Prostate gland (tissue), 2 donors: ENCODE data around the gene GULP1. TPM values are rescaled to one million over a fixed set of nuclear protein-coding genes. Genes with fewer than 3 reads are reported as not detected.
A peak's percentile ranks its signal among the peaks of the same experiment; 100 is the strongest.

Source experiments
- DNase-seq: peaks from one replicate; pipeline ENCODE4 v3.0.0-alpha.2; 2019; ENCODE audit warnings: low spot score
- H3K27ac ChIP-seq, 2 donors: fragments of 200-600 bp; sonication (generic); 2 replicates each; pipeline ENCODE4 v1.5.1; 2017 to 2019
- H3K27me3 ChIP-seq: fragments of 200-600 bp; sonication (generic); replicated peaks from 2 replicates; pipeline ENCODE4 v1.5.1; 2019; ENCODE audit not compliant: insufficient read depth
- H3K36me3 ChIP-seq, 2 donors: fragments of 200-600 bp; sonication (generic); 1 replicate in 1 of 2; 2 replicates in 1 of 2; pipeline versions ENCODE4 v1.5.1 to v1.8.1; 2017 to 2019
- H3K4me1 ChIP-seq: fragments of 200-600 bp; sonication (generic); replicated peaks from 2 replicates; pipeline ENCODE4 v1.5.1; 2019
- H3K4me3 ChIP-seq, 2 donors: fragments of 200-600 bp; sonication (generic); 2 replicates each; pipeline ENCODE4 v1.5.1; 2017 to 2019
- H3K9me3 ChIP-seq: fragments of 200-600 bp; sonication (generic); 2 replicates; pipeline ENCODE4 v1.5.1; 2017
- POLR2A ChIP-seq: fragments of 450-650 bp; IDR thresholded peaks from one replicate; pipeline ENCODE4 v1.6.1; 2016; ENCODE audit warnings: antibody characterized with exemption, mild to moderate bottlenecking
- POLR2AphosphoS5 ChIP-seq: sonication (generic); formaldehyde crosslinking; IDR thresholded peaks from one replicate; pipeline ENCODE4 v1.6.1; 2017; ENCODE audit warnings: antibody characterized with exemption
- WGBS: methylation state at CpG from one replicate; pipeline ENCODE4 v1.1.5; 2018; 5-methylcytosine and 5-hydroxymethylcytosine counted together
- intact Hi-C: fragments of 100-400 bp; cut with DNase I; formaldehyde crosslinking; loops from one replicate; pipeline ENCODE4 v1.14.2; 2022
- total RNA-seq, 2 donors: library from RNA; depleted of rRNA; stranded (reverse); fragments of >200 nt; gene quantifications; one replicate each; pipeline ENCODE4 v1.1.0, GENCODE V29; 2016
- TF ChIP-seq, protein P1 (sequence below), 4 experiments: fragments of 200-600 bp in 2 of 4; fragments of 450-650 bp in 2 of 4; sonication (generic) in 2 of 4; IDR thresholded peaks; 1 replicate in 3 of 4; 2 replicates in 1 of 4; pipeline ENCODE4 v1.5.1; 2016 to 2019; ENCODE audit warnings: antibody characterized with exemption in 4 of 4, mild to moderate bottlenecking in 2 of 4, moderate library complexity in 2 of 4

Gene GULP1
- total RNA-seq, 2 donors from 2014 or later, result 29.3 to 45.4 TPM

DNA sequence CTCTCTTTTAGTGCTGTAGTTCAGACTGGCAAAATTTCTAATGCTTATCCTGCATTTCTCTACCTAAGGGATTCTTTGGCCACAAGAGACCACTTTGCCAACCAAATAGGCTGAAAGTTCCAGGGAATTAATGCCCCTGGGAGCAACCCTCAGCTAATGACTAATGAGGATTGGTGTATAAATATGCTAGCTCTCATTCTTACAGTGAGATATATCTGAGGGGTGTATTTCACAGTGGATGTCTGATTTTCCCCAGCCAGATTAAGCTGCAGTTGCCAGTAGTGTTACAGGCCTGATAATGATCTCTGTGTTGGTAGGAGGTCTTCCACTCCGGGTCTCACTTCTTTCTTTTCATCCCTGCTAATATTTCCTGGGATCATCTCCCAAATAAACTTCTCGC, 90.4 kb downstream of the GULP1 start:
- intact Hi-C loops, result no loop called here
- Histone ChIP-seq H3K4me1 (no peaks in the 10 kb centered on the region), H3K9me3 (no peaks in the 10 kb centered on the region), H3K36me3 (no peaks in the 10 kb centered on the region), H3K27ac (peak overlapping the region in 1 of 2 donors; percentile 23), H3K27me3 (no peaks in the 10 kb centered on the region), H3K4me3 (no peak overlapping the region)
- 29% methylated on average over 2 of the region's 2 CpGs for WGBS
- TF ChIP-seq, protein P1, sequence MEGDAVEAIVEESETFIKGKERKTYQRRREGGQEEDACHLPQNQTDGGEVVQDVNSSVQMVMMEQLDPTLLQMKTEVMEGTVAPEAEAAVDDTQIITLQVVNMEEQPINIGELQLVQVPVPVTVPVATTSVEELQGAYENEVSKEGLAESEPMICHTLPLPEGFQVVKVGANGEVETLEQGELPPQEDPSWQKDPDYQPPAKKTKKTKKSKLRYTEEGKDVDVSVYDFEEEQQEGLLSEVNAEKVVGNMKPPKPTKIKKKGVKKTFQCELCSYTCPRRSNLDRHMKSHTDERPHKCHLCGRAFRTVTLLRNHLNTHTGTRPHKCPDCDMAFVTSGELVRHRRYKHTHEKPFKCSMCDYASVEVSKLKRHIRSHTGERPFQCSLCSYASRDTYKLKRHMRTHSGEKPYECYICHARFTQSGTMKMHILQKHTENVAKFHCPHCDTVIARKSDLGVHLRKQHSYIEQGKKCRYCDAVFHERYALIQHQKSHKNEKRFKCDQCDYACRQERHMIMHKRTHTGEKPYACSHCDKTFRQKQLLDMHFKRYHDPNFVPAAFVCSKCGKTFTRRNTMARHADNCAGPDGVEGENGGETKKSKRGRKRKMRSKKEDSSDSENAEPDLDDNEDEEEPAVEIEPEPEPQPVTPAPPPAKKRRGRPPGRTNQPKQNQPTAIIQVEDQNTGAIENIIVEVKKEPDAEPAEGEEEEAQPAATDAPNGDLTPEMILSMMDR (IDR thresholded peaks at IDR 0.05), result no peak
- TF ChIP-seq POLR2A (no peak), POLR2AphosphoS5 (no peak)
- no peak for DNase-seq

DNA sequence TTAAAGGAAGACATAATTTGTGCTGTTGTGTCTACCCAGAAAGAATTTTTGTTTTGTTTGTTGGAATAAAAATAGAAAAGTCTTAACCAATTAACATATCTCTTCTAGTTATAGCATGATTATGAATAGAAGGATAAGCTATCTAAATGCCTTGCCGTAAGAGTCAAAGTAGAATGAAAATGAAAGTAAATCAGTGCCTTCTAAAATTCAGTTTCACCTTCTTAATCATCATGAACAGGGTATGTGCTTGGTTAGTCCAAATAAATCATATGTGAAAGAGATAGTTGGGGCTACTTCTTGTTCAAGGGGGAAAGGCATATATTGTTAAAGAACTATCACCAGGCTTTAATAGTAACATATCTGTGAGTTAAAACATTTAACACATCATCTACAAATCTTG, 91.5 kb downstream of the GULP1 start:
- no peaks in the 10 kb centered on the region for H3K36me3 ChIP-seq
- intact Hi-C loops, result no loop called here
- H3K27me3 ChIP-seq, result no peaks in the 10 kb centered on the region
- H3K4me1 ChIP-seq, result no peaks in the 10 kb centered on the region
- DNase-seq, result no peak
- no peak overlapping the region for H3K4me3 ChIP-seq
- TF ChIP-seq POLR2A (no peak), POLR2AphosphoS5 (no peak)
- TF ChIP-seq, protein P1 (IDR thresholded peaks at IDR 0.05), result no peak
- 57% methylated on average over 1 of the region's 1 CpG for WGBS
- H3K9me3 ChIP-seq, result no peaks in the 10 kb centered on the region
- no peak overlapping the region for H3K27ac ChIP-seq

DNA sequence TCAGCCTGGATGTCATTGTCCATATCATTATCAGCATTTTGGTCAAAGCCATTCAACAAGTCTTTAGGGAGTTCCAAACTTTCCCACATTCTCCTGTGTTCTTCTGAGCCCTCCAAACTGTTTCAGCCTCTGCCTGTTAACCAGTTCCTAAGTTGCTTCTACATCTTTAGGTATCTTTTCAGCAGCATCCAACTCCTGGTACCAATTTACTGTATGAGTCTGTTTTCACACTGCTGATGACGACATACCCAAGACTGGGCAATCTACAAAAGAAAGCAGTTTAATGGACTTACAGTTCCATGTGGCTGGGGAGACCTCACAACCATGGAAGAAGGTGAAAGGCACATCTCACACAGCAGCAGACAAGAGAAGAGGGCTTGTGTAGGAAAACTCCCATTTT, 94.2 kb downstream of the GULP1 start:
- no peak overlapping the region for H3K27ac ChIP-seq
- no peak for TF ChIP-seq POLR2AphosphoS5
- no peak for TF ChIP-seq POLR2A
- H3K4me1 ChIP-seq, result no peaks in the 10 kb centered on the region
- H3K27me3 ChIP-seq, result no peaks in the 10 kb centered on the region
- 100% methylated on average over 1 of the region's 1 CpG for WGBS
- no peak overlapping the region for H3K4me3 ChIP-seq
- H3K36me3 ChIP-seq, result no peaks in the 10 kb centered on the region
- intact Hi-C loops, result no loop called here
- H3K9me3 ChIP-seq, result no peaks in the 10 kb centered on the region
- no peak for DNase-seq

DNA sequence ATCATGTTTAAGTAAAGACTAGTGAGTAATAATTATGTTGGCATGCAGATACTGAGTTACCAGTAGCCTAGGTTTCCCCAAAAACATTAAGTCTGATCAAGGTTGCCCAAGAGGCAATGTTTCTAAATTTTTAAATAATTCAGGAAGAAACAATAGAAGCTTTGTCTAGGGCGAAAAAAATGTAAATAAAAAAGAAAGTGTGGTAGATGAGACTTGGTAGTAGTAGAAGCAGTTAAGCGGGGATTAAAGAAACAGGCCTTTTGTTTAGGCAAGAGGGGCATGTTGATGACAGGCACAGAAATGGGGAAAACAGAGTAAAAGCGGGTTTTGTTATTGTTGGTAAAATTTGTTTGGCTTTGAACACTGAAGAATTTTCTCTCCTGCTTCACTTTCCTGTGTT, 97.2 kb downstream of the GULP1 start:
- no peak overlapping the region for H3K4me3 ChIP-seq
- no peaks in the 10 kb centered on the region for H3K4me1 ChIP-seq
- H3K27me3 ChIP-seq, result no peaks in the 10 kb centered on the region
- TF ChIP-seq POLR2A (no peak), POLR2AphosphoS5 (no peak)
- TF ChIP-seq, protein P1 (IDR thresholded peaks at IDR 0.05), result no peak
- H3K36me3 ChIP-seq, result no peaks in the 10 kb centered on the region
- WGBS, result 73% methylated on average over 3 of the region's 3 CpGs
- intact Hi-C loops, result no loop called here
- DNase-seq, result no peak
- H3K9me3 ChIP-seq, result no peaks in the 10 kb centered on the region
- no peak overlapping the region for H3K27ac ChIP-seq

DNA sequence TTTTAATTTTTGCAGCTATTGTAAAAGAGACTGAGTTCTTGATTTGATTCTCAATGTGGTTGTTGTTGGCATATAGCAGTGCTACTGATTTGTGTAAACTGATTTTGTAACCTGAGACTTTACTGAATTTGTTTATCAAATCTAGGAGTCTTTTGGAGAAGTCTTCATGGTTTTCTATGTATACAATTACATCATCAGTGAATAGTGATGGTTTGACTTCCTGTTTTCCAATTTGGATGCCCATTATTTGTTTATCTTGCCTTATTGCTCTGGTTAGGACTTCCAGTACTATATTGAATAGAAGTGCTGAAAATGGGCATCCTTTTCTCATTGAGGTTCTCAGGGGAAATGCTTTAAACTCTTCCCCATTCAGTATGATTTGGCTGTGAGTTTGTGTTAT, 99.7 kb downstream of the GULP1 start:
- Histone ChIP-seq H3K4me3 (no peak overlapping the region), H3K27ac (no peak overlapping the region), H3K4me1 (no peaks in the 10 kb centered on the region), H3K9me3 (no peaks in the 10 kb centered on the region), H3K27me3 (no peaks in the 10 kb centered on the region), H3K36me3 (no peaks in the 10 kb centered on the region)
- intact Hi-C loops, result no loop called here
- DNase-seq, result no peak
- TF ChIP-seq POLR2AphosphoS5 (no peak), POLR2A (no peak)

DNA sequence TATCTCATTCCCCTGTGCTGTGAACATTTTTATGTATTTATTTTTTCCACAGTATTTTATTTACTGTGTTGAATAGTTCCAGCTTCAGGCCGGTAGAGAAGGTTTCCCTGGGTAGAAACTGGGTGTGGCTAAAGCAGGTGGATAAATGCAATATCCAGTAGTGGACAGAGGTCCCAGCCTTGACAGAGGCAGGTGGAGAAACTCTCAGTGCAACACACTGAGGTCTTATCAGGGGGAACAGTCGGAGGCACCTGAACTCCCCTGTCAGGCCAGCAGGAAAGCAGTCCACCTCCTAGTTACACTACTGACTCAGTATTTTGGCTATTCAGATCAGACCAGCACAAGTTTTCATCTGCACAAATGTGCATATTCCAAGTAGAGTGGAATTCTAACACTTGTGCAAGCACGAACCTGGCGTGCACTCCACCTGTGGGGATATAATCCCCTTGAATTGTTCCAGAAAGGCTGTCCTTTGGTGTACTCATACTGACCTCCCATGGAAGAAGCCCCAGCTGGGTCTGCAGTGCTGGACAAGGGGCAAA, 103.3 kb downstream of the GULP1 start:
- Histone ChIP-seq H3K9me3 (no peaks in the 10 kb centered on the region), H3K36me3 (no peaks in the 10 kb centered on the region), H3K4me3 (no peak overlapping the region), H3K27me3 (no peaks in the 10 kb centered on the region), H3K4me1 (no peaks in the 10 kb centered on the region), H3K27ac (no peak overlapping the region)
- WGBS, result 84% methylated on average over 4 of the region's 4 CpGs
- TF ChIP-seq, protein P1 (IDR thresholded peaks at IDR 0.05), result no peak
- TF ChIP-seq POLR2A (no peak), POLR2AphosphoS5 (no peak)
- DNase-seq, result no peak
- intact Hi-C loops, result no loop called here
